ENCODE results near the gene PRMT1. TPM values are rescaled to one million over a fixed set of nuclear protein-coding genes. Genes with fewer than 3 reads are reported as not detected.

PRMT1 gene
- total and polyA plus RNA-seq, 2 experiments from 2014 or later = 431 to 494 TPM

DNA sequence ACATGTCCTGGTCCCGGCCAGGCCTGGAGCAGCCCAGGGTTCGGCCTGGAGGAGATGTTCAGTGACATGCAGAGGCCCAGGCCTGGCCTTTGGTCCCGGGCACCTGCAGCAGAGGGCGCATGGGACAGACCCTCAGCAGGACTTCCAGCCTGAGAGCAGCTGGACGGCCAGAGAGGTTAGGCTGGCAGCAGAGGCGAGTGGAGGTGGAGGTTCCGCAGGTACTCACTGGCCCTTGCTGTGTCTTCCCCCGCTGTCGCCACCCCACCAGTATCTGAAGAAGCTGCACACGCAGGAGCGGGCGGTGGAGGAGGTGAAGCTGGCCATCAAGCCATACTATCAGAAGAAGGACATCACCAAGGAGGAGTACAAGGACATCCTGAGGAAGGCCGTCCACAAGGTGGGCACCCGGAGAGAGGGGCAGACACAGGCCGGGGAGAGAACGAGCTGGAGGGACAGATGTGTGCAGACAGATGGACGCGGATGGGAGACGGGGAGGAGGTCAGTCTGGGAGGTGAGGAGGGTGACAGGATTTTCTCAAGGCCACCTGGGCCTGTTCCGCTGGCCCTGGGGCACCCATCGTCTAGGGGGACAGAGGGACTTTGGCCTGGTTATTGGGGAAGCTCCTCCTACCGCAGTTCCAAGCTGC lies 19.5 kb upstream of the PRMT1 start:
- Histone ChIP-seq H3K27me3 (no peaks in the 10 kb centered on the region), H3K4me3 (no peak overlapping the region), H3K36me3 (peaks cover 47% of the 10 kb centered on the region), H3K27ac (no peak overlapping the region), H3K9me3 (ENCODE audit: low read depth) (no peaks in the 10 kb centered on the region), H3K4me1 (ENCODE audit: low read depth) (no peaks in the 10 kb centered on the region)
- TF ChIP-seq, protein P1, sequence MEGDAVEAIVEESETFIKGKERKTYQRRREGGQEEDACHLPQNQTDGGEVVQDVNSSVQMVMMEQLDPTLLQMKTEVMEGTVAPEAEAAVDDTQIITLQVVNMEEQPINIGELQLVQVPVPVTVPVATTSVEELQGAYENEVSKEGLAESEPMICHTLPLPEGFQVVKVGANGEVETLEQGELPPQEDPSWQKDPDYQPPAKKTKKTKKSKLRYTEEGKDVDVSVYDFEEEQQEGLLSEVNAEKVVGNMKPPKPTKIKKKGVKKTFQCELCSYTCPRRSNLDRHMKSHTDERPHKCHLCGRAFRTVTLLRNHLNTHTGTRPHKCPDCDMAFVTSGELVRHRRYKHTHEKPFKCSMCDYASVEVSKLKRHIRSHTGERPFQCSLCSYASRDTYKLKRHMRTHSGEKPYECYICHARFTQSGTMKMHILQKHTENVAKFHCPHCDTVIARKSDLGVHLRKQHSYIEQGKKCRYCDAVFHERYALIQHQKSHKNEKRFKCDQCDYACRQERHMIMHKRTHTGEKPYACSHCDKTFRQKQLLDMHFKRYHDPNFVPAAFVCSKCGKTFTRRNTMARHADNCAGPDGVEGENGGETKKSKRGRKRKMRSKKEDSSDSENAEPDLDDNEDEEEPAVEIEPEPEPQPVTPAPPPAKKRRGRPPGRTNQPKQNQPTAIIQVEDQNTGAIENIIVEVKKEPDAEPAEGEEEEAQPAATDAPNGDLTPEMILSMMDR (IDR thresholded peaks at IDR 0.05; ENCODE audit: low read depth, low read length) = no peak
- no peak for DNase-seq (ENCODE audit: low read depth in 1 of 2, low spot score in 1 of 2)

GRCh38 chr19:49658139-49658517 lies 18.9 kb upstream of the PRMT1 start:
- H3K27me3 ChIP-seq = no peaks in the 10 kb centered on the region
- H3K4me3 ChIP-seq = no peak overlapping the region
- H3K4me1 ChIP-seq (ENCODE audit: low read depth) = no peaks in the 10 kb centered on the region
- TF ChIP-seq, protein P1 (IDR thresholded peaks at IDR 0.05; ENCODE audit: low read depth, low read length) = no peak
- no peak for DNase-seq (ENCODE audit: low read depth in 1 of 2, low spot score in 1 of 2)
- H3K9me3 ChIP-seq (ENCODE audit: low read depth) = no peaks in the 10 kb centered on the region
- no peak overlapping the region for H3K27ac ChIP-seq
- peaks cover 42% of the 10 kb centered on the region for H3K36me3 ChIP-seq

DNA sequence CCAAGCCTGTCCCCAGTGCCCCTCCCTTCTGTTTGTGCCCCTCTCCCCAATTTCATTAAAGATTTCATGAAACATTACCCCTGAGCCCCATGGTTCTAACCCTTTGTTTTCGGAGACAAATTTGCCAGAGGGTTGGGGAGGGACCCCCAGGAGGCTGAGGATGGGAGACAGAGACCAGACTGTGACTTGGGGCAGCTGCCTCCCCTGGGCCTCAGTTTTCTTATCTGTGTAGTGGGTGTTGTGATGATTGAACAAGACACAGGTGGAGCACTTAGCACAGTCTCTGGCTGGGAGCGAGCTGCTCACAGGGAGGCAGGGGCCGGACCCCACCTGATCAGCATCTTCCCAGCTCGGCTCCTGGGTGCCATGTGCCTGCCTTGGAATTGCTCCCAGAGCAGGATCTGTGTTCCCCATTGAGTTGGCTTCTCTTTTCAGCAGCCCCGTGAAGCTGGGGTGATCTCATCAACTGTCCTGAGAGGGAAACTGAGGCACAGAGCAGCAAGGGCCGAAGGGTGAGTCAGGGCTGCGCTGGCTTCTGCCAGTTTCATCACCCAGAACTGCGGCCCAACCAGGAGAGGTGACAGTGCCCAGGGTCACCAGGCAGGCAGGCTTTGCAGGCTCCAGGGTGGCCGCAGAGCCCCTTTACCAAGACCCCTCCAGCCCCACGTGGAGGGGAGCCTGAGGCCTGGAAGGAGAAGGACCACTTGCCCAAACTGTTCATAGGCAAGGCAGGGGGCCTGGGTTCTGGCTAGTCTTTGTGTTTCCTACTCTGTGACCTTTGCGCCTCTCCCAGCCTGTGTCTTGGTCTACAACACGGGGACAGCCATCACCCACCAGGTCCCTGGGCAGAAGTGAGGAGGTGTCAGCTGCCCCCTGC lies 18.3 kb upstream of the PRMT1 start:
- Histone ChIP-seq H3K9me3 (ENCODE audit: low read depth) (no peaks in the 10 kb centered on the region), H3K27me3 (no peaks in the 10 kb centered on the region), H3K27ac (no peak overlapping the region), H3K4me3 (no peak overlapping the region), H3K4me1 (ENCODE audit: low read depth) (no peaks in the 10 kb centered on the region), H3K36me3 (peaks cover 40% of the 10 kb centered on the region)
- TF ChIP-seq, protein P1 (IDR thresholded peaks at IDR 0.05; ENCODE audit: low read depth, low read length) = no peak
- DNase-seq (ENCODE audit: low read depth in 1 of 2, low spot score in 1 of 2) = no peak

DNA sequence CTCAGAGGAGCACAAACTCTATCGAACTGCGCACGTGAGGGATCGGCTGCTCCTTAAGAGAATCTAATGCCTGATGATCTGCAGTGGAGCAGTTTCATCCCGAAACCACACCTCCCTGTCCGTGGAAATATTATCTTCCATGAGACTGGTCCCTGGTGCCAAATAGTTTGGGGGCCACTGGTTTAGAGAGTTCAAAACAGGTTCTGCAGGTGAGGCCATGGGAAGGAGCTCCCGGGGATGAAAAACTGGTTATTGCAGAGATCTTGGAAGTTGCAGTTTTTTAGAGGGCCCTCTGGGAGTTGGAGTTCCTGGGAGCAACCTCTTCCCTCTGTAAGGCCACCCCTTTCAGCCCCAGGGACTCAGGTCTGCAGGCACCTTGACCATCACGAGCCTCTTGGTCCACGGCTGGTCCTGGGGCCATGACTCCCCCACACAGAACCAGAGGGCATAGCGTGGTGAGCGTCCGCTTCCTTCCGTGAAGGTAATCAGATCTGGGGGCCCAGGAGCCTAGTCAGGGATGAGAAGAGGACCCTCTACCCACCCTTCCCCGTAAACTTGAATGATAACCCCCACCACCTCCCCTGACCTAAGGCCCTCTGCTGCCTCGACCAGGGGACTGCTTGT lies 16.6 kb upstream of the PRMT1 start:
- Histone ChIP-seq H3K4me1 (ENCODE audit: low read depth) (no peaks in the 10 kb centered on the region), H3K4me3 (no peak overlapping the region), H3K27me3 (no peaks in the 10 kb centered on the region), H3K27ac (no peak overlapping the region), H3K9me3 (ENCODE audit: low read depth) (no peaks in the 10 kb centered on the region), H3K36me3 (peaks cover 30% of the 10 kb centered on the region)
- TF ChIP-seq, protein P1 (IDR thresholded peaks at IDR 0.05; ENCODE audit: low read depth, low read length) = no peak
- DNase-seq (ENCODE audit: low read depth in 1 of 2, low spot score in 1 of 2) = no peak

- TF ChIP-seq, protein P1 (IDR thresholded peaks at IDR 0.05; ENCODE audit: low read depth, low read length) = no peak
- H3K36me3 ChIP-seq = peaks cover 19% of the 10 kb centered on the region
- DNase-seq (ENCODE audit: low read depth in 1 of 2, low spot score in 1 of 2) = no peak
Measured at GRCh38 chr19:49662011-49662410, 15.1 kb upstream of the PRMT1 start.

More at GRCh38 chr19:49662011-49662410, 15.1 kb upstream of the PRMT1 start:
- Histone ChIP-seq H3K27ac (no peak overlapping the region), H3K4me3 (no peak overlapping the region), H3K27me3 (no peaks in the 10 kb centered on the region), H3K9me3 (ENCODE audit: low read depth) (no peaks in the 10 kb centered on the region), H3K4me1 (ENCODE audit: low read depth) (peaks cover 6% of the 10 kb centered on the region)
